ENCODE data around the gene TBC1D1.

GRCh38 chr4:37993806-37994205 lies 102.9 kb downstream of the TBC1D1 start:
- TF ChIP-seq CTCF (conservative IDR thresholded peaks at IDR 0.05) (no peak), EZH2 (IDR thresholded peaks at IDR 0.05; ENCODE audit: low read depth) (no peak)

All from PC-9 (cell line).